Ovary (tissue), 3 donors: ENCODE measurements around the gene MELK.

Experiments
- CTCF ChIP-seq, 3 donors: fragments of 450-650 bp in 2 of 3; fragments of 200-600 bp in 1 of 3; IDR thresholded peaks; one replicate each; pipeline versions ENCODE4 v1.5.1 to v1.8.0; 2016 to 2022; ENCODE audit warnings: antibody characterized with exemption in 3 of 3, mild to moderate bottlenecking in 1 of 3
- POLR2A ChIP-seq: fragments of 450-650 bp; IDR thresholded peaks from one replicate; pipeline ENCODE4 v1.6.1; 2017; ENCODE audit warnings: antibody characterized with exemption, mild to moderate bottlenecking, moderate library complexity
- donor health status: DM: no; HTN: no; CAD: no.

GRCh38 chr9:36664806-36665205, 92.1 kb downstream of the MELK start:
- TF ChIP-seq POLR2A, result no peak
- TF ChIP-seq CTCF (IDR thresholded peaks at IDR 0.05), result no peak
